GM19043 (cell line): ENCODE measurements around the gene EML6.

Experiments used
- ATAC-seq: cut with Tn5 transposase; IDR thresholded peaks from one replicate; pipeline ENCODE4 v1.9.1; 2021; ENCODE audit warnings: low read depth; ENCODE audit not compliant: unreplicated experiment

EML6 gene

DNA sequence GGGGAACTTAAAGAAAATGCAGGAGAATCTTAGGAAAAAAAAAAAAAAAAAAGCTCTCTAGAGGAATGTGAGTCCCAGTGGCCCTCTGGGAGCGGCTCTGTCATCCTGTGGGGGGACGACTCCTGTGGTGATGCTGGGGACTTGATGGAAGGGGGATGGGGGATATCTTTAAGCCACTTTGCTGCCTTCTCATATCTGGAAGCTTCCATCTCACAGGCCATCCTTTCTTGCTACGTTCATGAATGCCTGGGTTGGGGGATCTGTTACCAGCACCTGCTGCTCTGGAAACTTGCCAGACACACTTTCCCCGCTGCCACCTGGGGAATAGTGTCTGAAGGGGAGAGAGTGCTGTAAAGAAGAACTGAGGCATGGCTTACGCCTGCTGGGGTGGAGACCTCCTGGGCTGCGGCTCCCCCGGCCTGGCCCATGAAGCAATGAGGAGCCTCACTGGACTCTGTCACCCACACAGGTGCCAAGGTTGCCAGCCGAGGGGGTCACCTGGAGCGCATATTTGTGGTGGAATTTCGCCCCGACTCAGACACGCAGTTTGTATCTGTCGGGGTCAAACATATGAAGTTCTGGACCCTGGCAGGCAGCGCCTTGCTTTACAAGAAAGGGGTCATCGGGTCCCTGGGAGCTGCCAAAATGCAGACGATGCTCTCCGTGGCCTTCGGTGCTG is 234.0 kb downstream of the EML6 start:
- ATAC-seq: no peak

DNA sequence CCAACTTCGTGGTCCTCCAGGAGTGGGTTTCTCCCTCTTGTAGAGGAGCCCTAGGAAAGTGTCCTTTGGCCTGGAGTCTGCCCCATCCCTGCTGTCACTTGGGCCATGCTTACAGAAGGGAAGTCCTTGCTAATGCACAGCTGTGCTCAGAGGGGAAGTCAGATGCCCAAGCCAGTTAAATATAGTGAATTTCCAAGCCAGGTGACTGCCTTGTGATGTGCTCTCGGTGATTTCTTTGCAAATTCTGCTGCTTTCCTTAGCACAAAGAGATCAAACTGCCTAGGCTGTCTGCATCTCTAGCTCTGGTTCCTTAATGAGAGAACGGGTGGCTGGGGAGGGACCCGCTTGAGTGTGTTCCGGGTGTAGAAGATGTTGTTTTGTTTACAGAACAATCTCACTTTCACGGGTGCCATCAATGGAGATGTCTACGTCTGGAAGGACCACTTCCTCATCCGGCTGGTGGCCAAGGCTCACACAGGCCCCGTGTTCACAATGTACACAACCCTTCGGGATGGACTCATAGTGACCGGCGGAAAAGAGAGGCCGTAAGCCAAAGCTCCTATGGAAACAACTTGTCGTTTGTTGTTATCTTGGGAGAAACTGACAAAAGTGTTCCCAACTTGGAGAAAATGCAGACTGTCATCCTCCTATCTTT is 235.4 kb downstream of the EML6 start:
- ATAC-seq: no peak

DNA sequence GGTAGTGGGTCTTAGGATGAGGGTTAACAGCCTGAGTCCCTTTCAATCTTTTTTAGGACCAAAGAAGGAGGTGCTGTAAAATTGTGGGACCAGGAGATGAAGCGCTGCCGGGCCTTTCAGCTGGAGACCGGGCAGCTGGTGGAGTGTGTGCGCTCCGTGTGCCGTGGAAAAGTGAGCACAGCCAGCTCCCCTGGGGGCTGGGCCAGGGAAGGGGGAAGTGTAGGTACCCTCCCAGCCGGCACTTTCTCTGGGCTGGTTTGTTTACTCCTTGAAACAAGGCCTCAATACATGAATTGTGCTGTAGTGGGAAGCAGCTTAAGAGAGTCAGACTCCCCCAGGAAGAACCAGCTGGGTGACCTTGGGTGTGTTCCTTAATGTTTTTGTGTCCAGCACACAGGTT is 236.7 kb downstream of the EML6 start:
- no peak for ATAC-seq

DNA sequence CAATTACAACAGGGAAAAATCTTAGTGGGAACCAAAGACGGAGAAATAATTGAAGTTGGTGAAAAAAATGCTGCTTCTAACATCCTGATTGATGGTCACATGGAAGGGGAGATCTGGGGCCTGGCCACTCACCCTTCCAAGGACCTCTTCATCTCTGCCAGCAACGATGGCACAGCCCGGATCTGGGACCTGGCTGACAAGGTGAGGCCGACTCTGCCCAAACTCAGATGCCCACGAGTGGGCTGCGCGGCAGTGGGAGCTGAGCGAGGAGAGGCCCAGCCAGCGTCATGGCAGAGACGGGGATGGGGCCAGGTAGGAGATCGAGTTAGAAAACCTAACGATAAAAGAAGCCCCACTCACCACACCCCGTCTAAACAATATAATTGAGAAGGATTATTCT is 239.0 kb downstream of the EML6 start:
- no peak for ATAC-seq

DNA sequence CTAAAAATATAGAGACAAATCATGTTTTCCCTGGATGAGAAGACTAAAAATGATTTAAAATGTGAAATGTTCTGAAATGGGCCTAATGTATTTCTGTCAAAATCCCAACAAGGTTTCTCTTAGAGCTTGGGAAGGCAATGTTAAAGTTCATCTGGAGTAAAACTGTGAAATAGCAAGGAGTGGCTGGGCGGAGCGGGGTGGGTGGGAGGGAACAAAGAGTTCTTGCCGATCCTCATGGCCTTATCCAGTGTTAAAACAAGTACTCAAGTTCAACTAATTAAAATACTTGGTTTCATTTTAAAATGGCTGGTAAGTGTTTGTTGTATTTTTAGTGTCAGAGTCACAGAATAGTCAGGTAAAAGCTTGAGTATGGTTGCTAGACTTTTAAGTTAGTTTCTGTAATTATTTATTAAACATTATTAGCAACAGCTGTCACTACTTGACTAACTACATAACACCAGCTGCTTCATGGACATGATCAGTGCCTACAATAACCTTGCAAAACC is 239.5 kb downstream of the EML6 start:
- ATAC-seq: no peak

DNA sequence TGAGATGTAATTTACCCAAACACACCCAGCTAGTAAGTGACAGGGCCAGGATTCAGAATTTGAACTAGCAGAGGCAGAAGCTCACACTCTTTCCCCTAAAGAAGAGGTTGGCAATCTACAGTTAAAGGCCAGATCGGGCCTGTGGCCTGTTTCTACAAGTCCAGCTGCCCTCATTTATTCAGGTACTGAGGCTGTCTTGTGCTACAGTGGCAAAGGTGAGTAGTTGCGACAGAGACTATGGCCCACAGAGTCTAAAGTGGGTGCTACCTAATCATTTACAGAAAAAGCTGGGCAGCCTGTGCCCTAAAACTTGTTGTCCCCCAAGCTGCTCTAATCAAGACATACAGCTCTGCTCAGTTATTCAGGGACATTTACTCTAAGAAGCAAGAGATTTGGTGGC is 240.0 kb downstream of the EML6 start:
- ATAC-seq: no peak

DNA sequence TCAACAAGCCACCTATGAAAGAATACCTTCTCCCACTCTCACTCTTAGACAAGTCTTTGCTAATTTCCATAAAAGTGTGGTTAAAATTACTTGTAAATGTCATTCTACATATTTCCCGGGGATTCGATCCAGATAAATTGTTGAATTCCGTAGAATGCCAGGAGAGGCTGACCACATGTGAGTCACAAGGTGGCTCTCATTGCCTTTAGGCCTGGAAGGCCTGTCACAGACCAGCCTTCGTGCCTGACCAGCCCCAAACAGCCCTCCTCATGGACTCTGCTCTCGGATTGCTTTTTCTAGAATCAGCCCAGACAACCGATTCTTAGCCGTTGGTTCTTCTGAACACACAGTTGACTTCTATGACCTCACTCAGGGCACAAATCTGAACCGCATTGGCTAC is 240.8 kb downstream of the EML6 start:
- ATAC-seq: no peak

DNA sequence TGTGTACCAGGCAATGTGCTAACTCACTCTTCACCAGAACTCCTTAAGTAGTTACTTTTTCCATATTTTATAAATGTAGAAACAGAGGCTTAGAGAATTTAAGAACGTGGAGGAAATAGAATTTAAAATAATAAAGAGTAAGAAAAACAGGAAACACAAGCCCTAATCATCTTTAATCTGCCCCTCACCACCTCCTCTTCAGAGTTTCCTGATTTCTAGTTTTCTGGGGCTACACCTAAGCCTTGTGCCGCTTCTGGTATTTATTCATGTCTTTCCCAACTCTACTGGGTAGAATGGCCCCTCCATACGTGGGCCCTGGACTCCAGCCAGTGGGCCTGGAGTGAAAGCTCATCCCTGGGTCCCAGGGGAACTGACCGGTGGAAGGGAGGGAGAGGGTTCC is 241.4 kb downstream of the EML6 start:
- ATAC-seq: no peak

DNA sequence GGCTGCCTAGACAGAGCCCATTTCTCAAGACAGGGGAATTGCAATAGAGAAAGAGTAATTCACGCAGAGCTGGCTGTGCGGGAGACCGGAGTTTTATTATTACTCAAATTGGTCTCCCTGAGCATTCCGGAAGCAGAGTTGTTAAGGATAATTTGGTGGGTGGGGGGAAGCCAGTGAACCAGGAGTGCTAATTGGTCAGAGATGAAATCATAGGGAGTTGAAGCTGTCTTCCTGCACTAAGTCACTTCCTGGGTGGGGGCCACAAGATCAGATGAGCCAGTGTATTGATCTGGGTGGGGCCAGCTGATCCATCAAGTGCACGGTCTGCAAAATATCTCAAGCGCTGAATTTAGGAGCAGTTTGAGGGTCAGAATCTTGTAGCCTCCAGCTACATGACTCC is 242.0 kb downstream of the EML6 start:
- no peak for ATAC-seq

DNA sequence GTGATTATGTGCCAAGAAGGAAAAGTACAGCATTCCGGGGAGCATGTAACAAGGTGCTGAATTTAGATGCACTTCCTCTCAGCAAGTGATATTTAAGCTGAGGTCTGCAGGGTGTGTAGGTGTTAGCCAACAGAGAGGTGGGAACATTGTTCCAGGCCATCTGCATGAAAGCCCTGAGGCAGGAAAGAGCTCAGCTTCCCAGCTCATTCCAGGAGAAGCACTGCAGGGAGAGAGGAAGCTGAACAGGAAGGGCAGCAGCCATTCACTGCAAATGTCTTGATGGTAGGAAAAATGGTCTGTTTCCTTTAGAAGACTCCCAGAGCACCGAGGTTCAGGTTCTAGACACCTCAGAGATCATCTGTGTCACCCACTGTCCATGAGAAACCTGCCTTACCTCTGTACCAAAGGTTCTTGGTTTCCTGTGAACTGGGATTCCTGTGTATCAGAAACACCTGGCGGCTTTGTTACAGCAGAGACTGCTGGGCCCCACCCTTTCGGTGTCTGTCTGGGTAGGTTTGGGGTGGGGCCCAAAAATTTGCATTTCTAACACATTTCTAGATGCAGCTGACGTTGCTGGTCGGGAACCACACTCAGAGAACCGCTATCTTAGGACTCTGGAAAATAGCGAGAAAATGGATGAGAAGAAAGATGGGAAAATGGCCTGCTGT is 242.8 kb downstream of the EML6 start:
- ATAC-seq: no peak

DNA sequence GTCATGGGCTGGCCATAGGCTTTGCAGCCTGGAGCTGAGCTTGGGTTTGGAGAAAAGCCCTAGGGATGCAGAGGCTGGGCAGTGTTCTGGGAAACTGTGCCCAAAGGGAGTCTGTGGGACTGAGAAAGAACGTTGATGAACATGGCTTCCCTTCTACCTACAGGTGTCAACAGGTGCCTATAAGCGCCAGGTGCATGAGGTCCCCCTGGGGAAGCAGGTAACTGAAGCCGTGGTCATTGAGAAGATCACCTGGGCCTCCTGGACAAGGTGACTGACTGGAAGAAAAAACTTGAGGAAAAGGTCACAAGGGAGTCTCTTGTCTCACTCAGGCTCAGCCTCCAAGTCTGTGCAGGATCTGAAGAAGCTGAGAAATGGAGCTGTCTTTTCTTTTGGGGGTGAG is 243.4 kb downstream of the EML6 start:
- ATAC-seq: no peak

DNA sequence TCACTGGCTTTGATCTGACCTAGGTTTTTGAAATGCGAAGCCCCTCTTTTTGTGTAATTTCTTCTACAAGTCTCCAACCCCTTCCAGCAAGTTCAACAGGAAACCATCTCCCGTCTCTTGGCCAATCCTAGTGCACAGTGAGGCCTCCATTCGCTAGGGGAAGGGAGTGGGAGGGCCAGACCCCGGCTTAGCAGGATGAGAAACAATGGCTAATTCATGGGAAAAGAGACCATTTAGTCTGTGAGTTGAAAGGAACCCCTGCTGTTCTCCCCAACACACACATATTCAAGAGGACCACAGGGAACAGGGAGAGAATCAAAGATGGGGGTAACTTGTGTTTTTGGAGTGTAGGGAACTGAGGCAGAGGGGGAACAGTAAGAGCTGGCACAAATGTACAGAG is 243.8 kb downstream of the EML6 start:
- ATAC-seq: no peak

DNA sequence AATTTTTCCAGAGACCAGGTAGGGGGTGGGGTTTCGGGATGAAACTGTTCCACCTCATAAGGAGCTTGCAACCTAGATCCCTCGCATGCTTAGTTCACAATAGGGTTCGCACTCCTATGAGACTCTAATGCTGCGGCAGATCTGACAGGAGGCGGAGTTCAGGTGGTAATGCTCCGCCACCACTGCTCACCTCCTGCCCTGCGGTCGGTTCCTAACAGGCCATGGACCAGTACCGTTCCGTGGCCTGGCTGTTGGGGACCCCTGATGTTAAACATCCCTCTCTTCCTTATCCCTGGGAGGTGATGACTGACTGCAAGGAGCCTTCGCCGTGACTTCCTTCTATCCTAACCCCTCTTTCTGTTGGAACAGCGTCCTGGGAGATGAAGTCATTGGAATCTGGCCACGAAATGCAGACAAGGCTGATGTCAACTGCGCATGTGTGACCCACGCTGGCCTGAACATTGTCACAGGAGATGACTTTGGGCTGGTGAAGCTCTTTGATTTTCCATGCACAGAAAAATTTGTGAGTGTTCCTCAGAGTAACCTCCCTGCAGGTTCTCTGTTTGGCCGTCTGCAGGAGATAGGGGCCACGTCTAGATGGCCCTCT is 244.4 kb downstream of the EML6 start:
- no peak for ATAC-seq

DNA sequence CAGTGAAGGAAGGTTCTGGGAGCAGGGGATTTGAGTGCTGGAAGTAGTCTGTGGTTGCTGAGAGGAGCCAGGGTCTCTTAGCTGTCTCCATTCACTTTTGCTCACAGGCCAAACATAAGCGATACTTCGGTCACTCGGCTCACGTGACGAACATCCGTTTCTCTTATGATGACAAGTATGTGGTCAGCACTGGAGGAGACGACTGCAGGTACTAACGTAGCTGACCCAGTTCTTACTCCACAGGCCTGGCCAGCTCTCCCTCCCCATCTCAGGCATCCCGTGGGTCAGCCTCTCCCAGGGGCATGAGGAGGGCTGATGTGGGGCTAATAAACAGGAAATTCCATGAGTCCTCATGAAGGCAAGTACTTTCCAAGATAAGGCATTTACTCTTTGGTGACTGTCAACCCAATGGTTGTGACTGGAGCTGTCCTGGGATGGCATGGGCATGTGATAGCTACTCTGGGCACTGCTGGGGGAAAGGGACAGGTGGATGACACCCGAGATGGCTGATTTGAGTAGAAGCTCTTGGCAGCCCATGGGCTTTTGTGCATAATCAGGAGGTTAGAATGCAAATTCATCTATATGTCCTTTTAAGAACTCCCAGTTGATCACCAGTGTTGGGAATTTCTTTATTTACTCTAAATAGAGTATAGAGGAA is 245.2 kb downstream of the EML6 start:
- no peak for ATAC-seq

DNA sequence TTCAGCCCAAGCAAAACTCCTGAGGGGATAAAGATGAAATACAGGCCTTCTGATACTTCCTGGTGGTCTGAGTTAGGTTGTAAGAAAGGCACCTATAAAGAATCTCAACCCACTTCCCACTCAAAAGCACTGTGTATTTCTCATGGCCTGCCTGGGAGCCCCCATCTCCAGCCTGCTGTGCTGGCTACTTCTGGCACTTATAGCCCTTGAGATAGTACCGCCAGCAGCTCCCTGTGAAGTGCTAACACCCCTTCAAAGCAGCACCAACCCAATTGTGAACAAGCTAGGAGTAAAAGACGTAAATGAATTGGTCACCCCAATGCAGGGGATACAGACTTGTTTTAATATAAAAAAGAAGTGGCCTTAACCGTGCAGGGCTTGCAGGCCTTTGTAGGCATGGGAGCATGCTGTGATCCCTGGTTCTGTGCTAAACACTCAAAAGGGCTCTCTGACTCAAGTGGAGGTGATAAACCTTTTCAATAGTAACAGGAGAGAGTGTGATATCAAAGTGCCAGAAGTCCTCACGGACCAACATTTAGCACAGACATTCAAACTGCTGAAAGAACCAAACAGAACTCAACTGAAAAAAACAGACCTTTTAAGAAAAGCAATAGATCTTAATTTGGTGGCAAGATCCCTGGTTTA is 246.0 kb downstream of the EML6 start:
- ATAC-seq: no peak

DNA sequence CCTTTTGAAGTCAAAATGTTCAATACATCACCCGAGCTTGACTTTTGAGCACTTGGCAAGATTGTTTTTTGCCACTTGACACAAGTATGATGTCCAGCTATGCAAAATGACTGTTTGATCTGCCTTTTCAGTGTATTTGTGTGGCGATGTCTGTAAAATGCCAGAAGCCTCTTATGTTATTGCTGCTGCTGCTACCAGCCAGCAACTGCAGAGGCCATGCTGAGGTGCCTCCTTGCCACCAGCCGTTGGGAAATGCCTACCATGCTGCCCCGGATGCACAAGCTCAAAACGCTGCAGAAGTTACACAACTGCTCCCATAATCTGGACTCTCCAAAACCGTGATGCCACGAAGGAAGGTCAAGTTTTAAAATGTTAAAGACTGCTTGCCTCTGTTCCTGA is 246.5 kb downstream of the EML6 start:
- no peak for ATAC-seq

DNA sequence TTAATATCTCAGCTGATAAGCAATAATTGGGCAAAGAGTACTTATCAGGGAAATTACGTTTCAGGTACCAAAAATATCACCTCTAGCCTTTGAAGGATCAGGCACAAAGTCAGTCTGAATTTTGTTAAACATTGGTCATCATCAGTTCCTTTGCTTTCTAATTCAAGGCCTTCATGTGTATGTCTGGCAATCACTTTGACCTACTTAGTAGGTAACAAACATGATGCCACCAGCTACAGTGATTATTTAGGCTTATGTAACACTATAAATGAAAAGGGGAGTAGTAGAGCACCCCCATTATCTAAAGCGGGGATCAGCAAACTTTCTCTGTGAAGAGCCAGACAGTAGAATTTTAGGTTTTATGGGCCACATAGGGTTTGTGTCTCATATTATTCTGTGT is 251.7 kb downstream of the EML6 start:
- ATAC-seq: no peak

DNA sequence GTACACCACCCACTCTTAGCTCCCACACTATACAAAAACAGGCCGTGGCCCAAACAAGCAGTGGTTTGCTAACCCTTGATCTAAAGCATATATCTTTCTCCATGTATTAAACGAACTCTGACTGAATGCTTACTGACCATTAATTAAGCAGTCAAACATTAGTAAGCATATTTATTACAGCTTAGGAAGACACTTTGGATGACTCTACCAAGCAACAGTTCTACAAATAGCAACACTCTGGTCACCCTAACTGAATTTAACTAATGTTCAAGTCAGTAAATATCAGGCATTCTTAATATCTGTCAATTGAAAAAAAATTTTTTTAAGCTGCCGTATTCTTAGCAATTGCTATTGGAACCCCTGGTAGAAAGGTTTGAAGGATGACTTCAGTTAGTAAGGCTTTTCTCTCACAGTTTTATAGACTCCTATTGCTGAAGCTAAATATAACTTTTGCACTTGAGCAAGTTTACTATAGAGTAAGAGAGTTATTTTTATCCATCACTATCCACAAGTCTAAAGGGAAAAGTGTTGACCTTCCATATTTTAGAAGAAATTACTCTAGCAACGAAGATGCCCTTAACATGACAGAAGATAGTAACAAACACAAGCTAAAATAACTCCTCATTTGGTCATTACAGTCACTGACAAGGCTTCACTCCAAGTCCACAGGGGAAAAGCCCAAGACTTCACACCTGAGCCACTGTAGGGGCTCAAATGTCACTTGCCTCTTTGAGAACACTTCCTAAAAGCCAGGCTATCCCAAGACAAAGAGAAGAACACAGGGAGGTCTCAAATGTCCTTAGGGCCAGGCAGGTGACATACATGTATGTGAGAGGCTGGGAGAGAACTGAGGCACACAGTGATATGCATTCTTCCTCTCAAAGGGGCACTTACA is 252.4 kb downstream of the EML6 start:
- ATAC-seq: no peak

DNA sequence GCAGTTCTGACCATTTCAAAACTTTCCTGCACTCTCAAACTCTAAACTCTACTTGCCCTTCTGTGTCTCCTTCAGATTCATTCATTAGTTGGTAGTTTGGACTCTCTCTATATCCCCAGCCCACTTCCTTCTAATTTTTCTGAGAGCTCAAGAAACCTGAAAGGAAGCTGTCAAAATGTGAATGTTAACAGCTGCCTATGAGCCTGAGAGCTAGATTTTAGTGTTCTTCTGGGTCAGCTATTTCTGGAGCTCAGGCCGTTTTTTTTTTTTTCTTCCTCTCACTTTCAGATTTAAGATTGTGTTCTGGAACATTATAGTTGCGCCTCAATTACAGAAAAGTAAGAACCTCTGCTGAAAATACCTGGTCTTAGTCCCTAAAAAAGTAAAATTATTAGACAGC is 253.7 kb downstream of the EML6 start:
- peak; percentile 91 for ATAC-seq
